ENCODE data around the gene PSTK. TPM values are rescaled to one million over a fixed set of nuclear protein-coding genes. Genes with fewer than 3 reads are reported as not detected.

PSTK gene
- total RNA-seq, 1 donor: 3.6 TPM

GRCh38 chr10:123000155-123000554 is 20.0 kb downstream of the PSTK start:
- Histone ChIP-seq H2AFZ (ENCODE audit: low read length) (no peak overlapping the region), H3K4me1 (ENCODE audit: insufficient read depth, low read length) (no peaks in the 10 kb centered on the region), H3K4me3 (ENCODE audit: insufficient read depth, low read length) (no peak overlapping the region), H3K27me3 (ENCODE audit: insufficient read depth, low read length) (no peaks in the 10 kb centered on the region), H3K36me3 (ENCODE audit: insufficient read depth, low read length) (peaks cover 15% of the 10 kb centered on the region), H3K9me3 (ENCODE audit: low read depth, low read length) (no peaks in the 10 kb centered on the region), H3K79me2 (ENCODE audit: insufficient read depth, low read length) (peaks cover 65% of the 10 kb centered on the region), H3K4me2 (ENCODE audit: insufficient read depth, low read length) (no peak overlapping the region), H3K27ac (ENCODE audit: low read depth, low read length) (no peak overlapping the region), H4K20me1 (ENCODE audit: insufficient read depth, low read length) (no peaks in the 10 kb centered on the region)
- no peak for TF ChIP-seq CTCF (IDR thresholded peaks at IDR 0.05; ENCODE audit: extremely low read depth, low read depth, low read length)
- no peak for DNase-seq (ENCODE audit: insufficient read length, low spot score, missing footprints)

GRCh38 chr10:123001370-123001769 is 21.2 kb downstream of the PSTK start:
- no peaks in the 10 kb centered on the region for H3K27me3 ChIP-seq (ENCODE audit: insufficient read depth, low read length)
- H3K36me3 ChIP-seq (ENCODE audit: insufficient read depth, low read length): peaks cover 11% of the 10 kb centered on the region
- H4K20me1 ChIP-seq (ENCODE audit: insufficient read depth, low read length): peaks cover 6% of the 10 kb centered on the region
- no peak overlapping the region for H3K4me3 ChIP-seq (ENCODE audit: insufficient read depth, low read length)
- H3K27ac ChIP-seq (ENCODE audit: low read depth, low read length): no peak overlapping the region
- no peaks in the 10 kb centered on the region for H3K9me3 ChIP-seq (ENCODE audit: low read depth, low read length)
- H3K79me2 ChIP-seq (ENCODE audit: insufficient read depth, low read length): peaks cover 77% of the 10 kb centered on the region
- no peaks in the 10 kb centered on the region for H3K4me1 ChIP-seq (ENCODE audit: insufficient read depth, low read length)
- H2AFZ ChIP-seq (ENCODE audit: low read length): no peak overlapping the region
- DNase-seq (ENCODE audit: insufficient read length, low spot score, missing footprints): no peak
- no peak for TF ChIP-seq CTCF (IDR thresholded peaks at IDR 0.05; ENCODE audit: extremely low read depth, low read depth, low read length)
- H3K4me2 ChIP-seq (ENCODE audit: insufficient read depth, low read length): no peak overlapping the region

- Histone ChIP-seq H3K4me2 (ENCODE audit: insufficient read depth, low read length) (no peak overlapping the region), H3K79me2 (ENCODE audit: insufficient read depth, low read length) (peaks cover 83% of the 10 kb centered on the region), H3K27me3 (ENCODE audit: insufficient read depth, low read length) (no peaks in the 10 kb centered on the region), H2AFZ (ENCODE audit: low read length) (no peak overlapping the region), H3K27ac (ENCODE audit: low read depth, low read length) (no peak overlapping the region), H3K4me3 (ENCODE audit: insufficient read depth, low read length) (no peak overlapping the region), H3K9me3 (ENCODE audit: low read depth, low read length) (no peaks in the 10 kb centered on the region), H4K20me1 (ENCODE audit: insufficient read depth, low read length) (peaks cover 11% of the 10 kb centered on the region), H3K36me3 (ENCODE audit: insufficient read depth, low read length) (no peaks in the 10 kb centered on the region), H3K4me1 (ENCODE audit: insufficient read depth, low read length) (peaks cover 12% of the 10 kb centered on the region)
- no peak for DNase-seq (ENCODE audit: insufficient read length, low spot score, missing footprints)
- no peak for TF ChIP-seq CTCF (IDR thresholded peaks at IDR 0.05; ENCODE audit: extremely low read depth, low read depth, low read length)
Observed at GRCh38 chr10:123004298-123004697, 24.1 kb downstream of the PSTK start.

- DNase-seq (ENCODE audit: insufficient read length, low spot score, missing footprints): peak; percentile 88
- H2AFZ ChIP-seq (ENCODE audit: low read length): peak overlapping the region; percentile 96
- no peaks in the 10 kb centered on the region for H3K27me3 ChIP-seq (ENCODE audit: insufficient read depth, low read length)
- peaks cover 56% of the 10 kb centered on the region for H3K79me2 ChIP-seq (ENCODE audit: insufficient read depth, low read length)
- peak overlapping the region; percentile 94 for H3K4me2 ChIP-seq (ENCODE audit: insufficient read depth, low read length)
- H3K9me3 ChIP-seq (ENCODE audit: low read depth, low read length): no peaks in the 10 kb centered on the region
- peaks cover 16% of the 10 kb centered on the region for H3K4me1 ChIP-seq (ENCODE audit: insufficient read depth, low read length)
- H4K20me1 ChIP-seq (ENCODE audit: insufficient read depth, low read length): peaks cover 11% of the 10 kb centered on the region
- peak overlapping the region; percentile 94 for H3K4me3 ChIP-seq (ENCODE audit: insufficient read depth, low read length)
- H3K27ac ChIP-seq (ENCODE audit: low read depth, low read length): peak overlapping the region; percentile 80
- TF ChIP-seq CTCF (IDR thresholded peaks at IDR 0.05; ENCODE audit: extremely low read depth, low read depth, low read length): no peak
- no peaks in the 10 kb centered on the region for H3K36me3 ChIP-seq (ENCODE audit: insufficient read depth, low read length)
Observed at GRCh38 chr10:123007558-123008354, 27.6 kb downstream of the PSTK start.

Measured in osteoblast (primary cell).